ENCODE measurements around the gene RNF225.
"Not testable (repeated sequence)": the region's sequence is repeated elsewhere in the genome, so short reads cannot be mapped to it uniquely, and the experiment has no call there.

RNF225 gene

DNA sequence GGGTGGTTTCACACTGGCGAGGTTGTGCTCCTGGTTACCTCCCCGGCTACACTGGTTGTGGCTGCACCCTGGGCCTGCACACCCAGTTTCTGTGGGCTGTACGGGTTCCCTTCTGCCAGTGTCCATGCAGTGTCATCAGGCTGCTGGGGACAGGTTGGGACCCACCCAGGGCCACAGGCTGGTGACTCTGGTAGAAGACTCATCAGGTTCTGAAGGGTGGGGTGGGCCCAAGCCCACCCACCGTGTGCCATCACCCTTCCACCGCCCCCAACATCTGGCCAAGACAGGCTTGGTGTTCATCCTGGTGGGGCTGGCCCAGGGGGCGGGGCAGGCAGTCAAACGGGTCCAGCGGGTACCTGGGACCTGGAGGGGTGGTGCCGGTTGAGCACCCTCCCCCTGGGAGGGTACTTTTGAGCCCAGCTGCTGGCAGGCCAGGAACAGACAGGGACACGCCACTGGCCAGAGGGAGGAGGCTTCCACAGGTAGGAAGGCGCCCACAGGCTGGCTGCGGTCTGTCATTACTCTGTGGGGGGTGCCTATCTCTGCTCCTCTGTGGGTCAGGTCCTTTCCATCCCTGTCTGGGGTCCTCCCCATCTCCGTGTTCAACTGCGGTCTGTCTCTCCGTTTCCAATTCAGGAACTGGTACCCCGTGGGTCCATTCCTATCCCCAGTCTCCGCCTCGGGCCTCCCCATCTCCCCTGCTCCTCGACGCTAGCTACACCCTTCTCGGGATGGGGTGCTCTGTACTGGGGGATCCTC lies at the start of gene RNF225:
RNF225 (plus strand) TSS at position 437 of the 759 bp plus-strand sequence. CDS start 434 bp downstream, outside the sequence.
- H3K9ac ChIP-seq (ENCODE audit: low read length): no peak within 1 kb of the TSS
- H3K27ac ChIP-seq (ENCODE audit: low read length): no peak within 1 kb of the TSS
- H3K9me3 ChIP-seq (replicated peaks; ENCODE audit: insufficient read depth, low read length): no peaks in the 10 kb centered on the region
- no peaks in the 10 kb centered on the region; the same call in 1 of the 2 replicates for H3K36me3 ChIP-seq (replicated peaks; ENCODE audit: insufficient read depth, low read length)
- no peaks in the 10 kb centered on the region for H3K27me3 ChIP-seq (replicated peaks; ENCODE audit: insufficient read depth, low read length)
- DNase-seq: no peak
- no peak within 1 kb of the TSS for H2AFZ ChIP-seq (ENCODE audit: low read length)
- H4K20me1 ChIP-seq (ENCODE audit: insufficient read depth, low read length): no peaks in the 10 kb centered on the region
- H3K79me2 ChIP-seq (ENCODE audit: low read length): peaks cover 14% of the 10 kb centered on the region
- H3K9me2 ChIP-seq (replicated peaks; ENCODE audit: insufficient read depth, low read length): no peaks in the 10 kb centered on the region
- no peaks in the 10 kb centered on the region for H3F3A ChIP-seq (ENCODE audit: insufficient read depth, low read length)
- H3K4me2 ChIP-seq (ENCODE audit: low read depth, low read length): no peak within 1 kb of the TSS
- H3K4me1 ChIP-seq (ENCODE audit: low read length): peaks cover 3% of the 10 kb centered on the region; the same call in 1 of the 2 replicates
- no peak within 1 kb of the TSS for H3K4me3 ChIP-seq (ENCODE audit: low read length)
- TF ChIP-seq, protein P1, sequence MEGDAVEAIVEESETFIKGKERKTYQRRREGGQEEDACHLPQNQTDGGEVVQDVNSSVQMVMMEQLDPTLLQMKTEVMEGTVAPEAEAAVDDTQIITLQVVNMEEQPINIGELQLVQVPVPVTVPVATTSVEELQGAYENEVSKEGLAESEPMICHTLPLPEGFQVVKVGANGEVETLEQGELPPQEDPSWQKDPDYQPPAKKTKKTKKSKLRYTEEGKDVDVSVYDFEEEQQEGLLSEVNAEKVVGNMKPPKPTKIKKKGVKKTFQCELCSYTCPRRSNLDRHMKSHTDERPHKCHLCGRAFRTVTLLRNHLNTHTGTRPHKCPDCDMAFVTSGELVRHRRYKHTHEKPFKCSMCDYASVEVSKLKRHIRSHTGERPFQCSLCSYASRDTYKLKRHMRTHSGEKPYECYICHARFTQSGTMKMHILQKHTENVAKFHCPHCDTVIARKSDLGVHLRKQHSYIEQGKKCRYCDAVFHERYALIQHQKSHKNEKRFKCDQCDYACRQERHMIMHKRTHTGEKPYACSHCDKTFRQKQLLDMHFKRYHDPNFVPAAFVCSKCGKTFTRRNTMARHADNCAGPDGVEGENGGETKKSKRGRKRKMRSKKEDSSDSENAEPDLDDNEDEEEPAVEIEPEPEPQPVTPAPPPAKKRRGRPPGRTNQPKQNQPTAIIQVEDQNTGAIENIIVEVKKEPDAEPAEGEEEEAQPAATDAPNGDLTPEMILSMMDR (IDR thresholded peaks at IDR 0.05; ENCODE audit: low read length): no peak

DNA sequence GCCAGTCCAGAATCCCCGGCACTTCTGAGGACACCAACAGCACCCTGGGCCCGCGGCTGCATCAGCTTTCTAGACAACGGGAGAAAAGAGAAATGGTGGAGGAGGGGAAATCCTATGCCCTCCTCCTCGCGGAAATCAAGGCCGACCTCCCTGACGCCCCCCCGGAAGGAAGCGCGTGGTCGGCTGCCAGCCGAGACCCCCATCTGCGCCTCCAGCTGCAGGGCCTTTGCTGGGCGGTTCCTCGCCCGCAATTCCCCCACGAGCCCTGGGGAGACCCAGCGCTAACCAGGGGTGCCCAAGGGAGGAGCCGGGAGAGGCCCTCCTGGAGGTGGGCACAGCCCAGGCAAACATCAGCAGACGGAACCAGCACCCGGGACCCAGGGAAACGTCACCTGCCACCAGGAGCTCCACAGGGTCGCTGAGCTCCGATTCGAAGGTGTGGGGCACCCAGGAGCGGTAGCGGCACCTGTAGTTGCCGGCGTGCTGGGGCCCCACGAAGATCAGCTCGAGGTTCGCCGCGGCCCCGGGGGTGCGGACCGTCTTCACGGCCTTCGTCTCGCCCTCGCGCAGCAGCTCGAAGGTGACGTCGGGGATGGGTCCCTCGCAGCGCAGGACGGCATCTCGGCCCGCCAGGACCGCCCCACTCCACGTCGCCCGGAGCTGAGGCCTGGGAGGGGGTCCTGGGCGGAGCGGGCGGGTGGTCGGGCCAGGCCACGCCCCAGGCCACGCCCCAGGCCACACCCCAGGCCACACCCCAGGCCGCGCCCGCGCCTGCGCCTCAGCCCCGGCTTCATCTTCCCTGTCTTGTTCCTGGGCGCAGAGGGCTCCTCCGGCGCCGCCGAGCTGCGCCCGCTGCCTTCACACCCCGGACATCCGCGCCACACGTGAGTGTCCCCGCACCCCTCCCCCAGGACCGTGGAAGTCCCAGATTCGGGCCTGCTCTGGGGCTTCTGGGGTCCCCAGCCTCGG lies 48.2 kb upstream of the RNF225 start:
- Histone ChIP-seq H3K36me3 (replicated peaks; ENCODE audit: insufficient read depth, low read length) (no peaks in the 10 kb centered on the region), H3K4me3 (ENCODE audit: low read length) (no peak overlapping the region), H4K20me1 (ENCODE audit: insufficient read depth, low read length) (no peaks in the 10 kb centered on the region), H3K27ac (ENCODE audit: low read length) (no peak overlapping the region), H3K9me2 (replicated peaks; ENCODE audit: insufficient read depth, low read length) (no peaks in the 10 kb centered on the region), H3K9me3 (replicated peaks; ENCODE audit: insufficient read depth, low read length) (no peaks in the 10 kb centered on the region), H3K4me1 (ENCODE audit: low read length) (no peaks in the 10 kb centered on the region), H3K9ac (ENCODE audit: low read length) (no peak overlapping the region), H3F3A (ENCODE audit: insufficient read depth, low read length) (no peaks in the 10 kb centered on the region), H3K27me3 (replicated peaks; ENCODE audit: insufficient read depth, low read length) (no peaks in the 10 kb centered on the region), H2AFZ (ENCODE audit: low read length) (no peak overlapping the region), H3K4me2 (ENCODE audit: low read depth, low read length) (no peak overlapping the region), H3K79me2 (ENCODE audit: low read length) (no peaks in the 10 kb centered on the region)
- TF ChIP-seq, protein P1 (IDR thresholded peaks at IDR 0.05; ENCODE audit: low read length): no peak
- TF ChIP-seq EZH2 (optimal IDR thresholded peaks at IDR 0.05; ENCODE audit: low read depth, low read length) (no peak), EZH2phosphoT487 (IDR thresholded peaks at IDR 0.05; ENCODE audit: low read length) (no peak)
- DNase-seq: no peak

DNA sequence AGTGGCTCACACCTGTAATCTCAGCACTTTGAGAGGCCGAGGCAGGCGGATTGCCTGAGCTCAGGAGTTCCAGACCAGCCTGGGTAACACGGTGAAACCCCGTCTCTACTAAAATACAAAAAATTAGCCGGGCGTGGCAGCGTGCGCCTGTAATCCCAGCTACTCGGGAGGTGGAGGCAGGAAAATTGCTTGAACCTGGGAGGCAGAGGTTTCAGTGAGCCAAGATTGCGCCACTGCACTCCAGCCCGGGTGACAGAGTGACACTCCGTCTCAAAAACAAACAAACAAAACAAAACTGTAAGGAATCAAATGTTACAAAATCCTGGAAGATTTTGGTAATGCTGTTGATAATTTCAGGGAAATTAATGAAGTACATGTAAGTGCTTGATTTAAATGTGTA lies 47.4 kb upstream of the RNF225 start:
- not testable (repeated sequence) for H3K4me1 ChIP-seq (ENCODE audit: low read length); H3K9me2 ChIP-seq (replicated peaks; ENCODE audit: insufficient read depth, low read length); H3K79me2 ChIP-seq (ENCODE audit: low read length); H3K27me3 ChIP-seq (replicated peaks; ENCODE audit: insufficient read depth, low read length); H3K9me3 ChIP-seq (replicated peaks; ENCODE audit: insufficient read depth, low read length); DNase-seq; H3K4me2 ChIP-seq (ENCODE audit: low read depth, low read length); H3K27ac ChIP-seq (ENCODE audit: low read length); H3K36me3 ChIP-seq (replicated peaks; ENCODE audit: insufficient read depth, low read length); H2AFZ ChIP-seq (ENCODE audit: low read length); H3K9ac ChIP-seq (ENCODE audit: low read length); H4K20me1 ChIP-seq (ENCODE audit: insufficient read depth, low read length); H3F3A ChIP-seq (ENCODE audit: insufficient read depth, low read length); H3K4me3 ChIP-seq (ENCODE audit: low read length)
